WI38 (cell line): ENCODE results near the gene CNOT3.

Source experiments
- H3K4me3 ChIP-seq: 2 replicates; pipeline ENCODE4 v1.5.1; 2011; ENCODE audit warnings: low read depth, mild to moderate bottlenecking, control low read depth, low read length
- TF ChIP-seq, protein P1 (sequence below): IDR thresholded peaks from 2 replicates; pipeline ENCODE4 v1.5.1; 2012; ENCODE audit warnings: low read depth, mild to moderate bottlenecking, control low read depth, low read length

The CNOT3 gene

DNA sequence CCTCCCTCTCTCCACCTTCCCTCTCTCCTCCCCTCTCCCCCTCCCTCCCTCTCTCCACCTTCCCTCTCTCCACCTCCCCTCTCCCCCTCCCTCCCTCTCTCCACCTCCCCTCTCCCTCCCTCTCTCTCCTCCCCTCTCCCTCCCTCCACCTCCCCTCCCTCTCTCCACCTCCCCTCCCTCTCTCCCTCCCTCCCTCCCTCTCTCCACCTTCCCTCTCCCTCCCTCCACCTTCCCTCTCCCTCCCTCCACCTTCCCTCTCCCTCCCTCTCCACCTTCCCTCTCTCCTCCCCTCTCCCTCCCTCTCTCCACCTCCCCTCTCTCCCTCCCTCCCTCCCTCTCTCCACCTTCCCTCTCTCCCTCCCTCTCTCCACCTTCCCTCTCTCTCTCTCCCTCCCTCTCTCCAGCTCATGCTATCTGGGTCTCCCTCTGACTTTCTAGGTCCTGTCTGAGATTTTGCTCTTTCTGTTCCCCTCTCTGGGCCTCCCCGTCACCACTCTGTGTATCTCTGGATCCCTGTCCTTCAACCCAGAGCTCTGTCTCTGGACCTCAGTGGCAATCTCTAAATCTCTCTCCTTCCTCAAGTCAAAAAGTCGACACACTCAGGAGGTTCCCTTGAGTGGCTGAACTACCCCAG lies 3.5 kb upstream of the CNOT3 start:
- TF ChIP-seq, protein P1, sequence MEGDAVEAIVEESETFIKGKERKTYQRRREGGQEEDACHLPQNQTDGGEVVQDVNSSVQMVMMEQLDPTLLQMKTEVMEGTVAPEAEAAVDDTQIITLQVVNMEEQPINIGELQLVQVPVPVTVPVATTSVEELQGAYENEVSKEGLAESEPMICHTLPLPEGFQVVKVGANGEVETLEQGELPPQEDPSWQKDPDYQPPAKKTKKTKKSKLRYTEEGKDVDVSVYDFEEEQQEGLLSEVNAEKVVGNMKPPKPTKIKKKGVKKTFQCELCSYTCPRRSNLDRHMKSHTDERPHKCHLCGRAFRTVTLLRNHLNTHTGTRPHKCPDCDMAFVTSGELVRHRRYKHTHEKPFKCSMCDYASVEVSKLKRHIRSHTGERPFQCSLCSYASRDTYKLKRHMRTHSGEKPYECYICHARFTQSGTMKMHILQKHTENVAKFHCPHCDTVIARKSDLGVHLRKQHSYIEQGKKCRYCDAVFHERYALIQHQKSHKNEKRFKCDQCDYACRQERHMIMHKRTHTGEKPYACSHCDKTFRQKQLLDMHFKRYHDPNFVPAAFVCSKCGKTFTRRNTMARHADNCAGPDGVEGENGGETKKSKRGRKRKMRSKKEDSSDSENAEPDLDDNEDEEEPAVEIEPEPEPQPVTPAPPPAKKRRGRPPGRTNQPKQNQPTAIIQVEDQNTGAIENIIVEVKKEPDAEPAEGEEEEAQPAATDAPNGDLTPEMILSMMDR, result no peak

DNA sequence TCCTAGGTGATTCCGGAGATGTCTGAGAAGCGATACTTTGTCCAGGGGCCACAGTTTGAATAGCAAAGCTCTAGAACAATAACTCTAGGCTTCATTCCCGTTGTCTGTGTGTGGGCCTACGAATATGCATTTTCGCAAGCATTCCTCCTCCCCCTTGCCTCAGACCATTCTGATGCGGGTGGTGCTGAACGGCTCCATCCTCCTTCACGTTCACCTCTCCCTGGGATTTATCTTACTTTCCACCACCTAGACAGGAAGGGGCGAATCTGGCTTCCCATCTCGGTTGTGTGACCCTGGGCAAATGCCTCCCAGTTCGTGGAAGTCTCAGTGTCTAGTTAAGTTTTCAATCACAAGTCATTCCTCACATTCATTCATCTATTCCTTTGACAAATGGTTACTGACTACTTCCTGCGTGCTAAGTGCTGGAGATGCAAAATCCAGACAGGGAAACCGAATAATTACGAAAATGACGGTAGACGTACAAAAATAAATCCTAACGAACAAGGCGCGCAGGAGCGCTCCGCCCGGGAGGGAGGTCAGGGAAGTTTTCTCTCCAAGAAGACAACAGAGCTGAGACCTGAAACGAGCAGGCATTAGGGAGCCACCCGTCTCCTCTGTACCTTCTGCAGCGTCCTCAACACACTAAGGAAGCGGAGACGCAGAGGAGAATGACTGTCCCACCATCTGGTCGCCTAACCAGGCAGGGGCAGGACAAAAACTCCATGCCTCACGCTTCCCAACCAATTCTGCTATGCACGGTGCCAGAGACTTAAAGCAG lies 1.3 kb upstream of the CNOT3 start:
- TF ChIP-seq, protein P1, result no peak
- H3K4me3 ChIP-seq, result peak overlapping the region; percentile 73

More for the DNA sequence above, 3.5 kb upstream of the CNOT3 start:
- H3K4me3 ChIP-seq, result no peak overlapping the region

DNA sequence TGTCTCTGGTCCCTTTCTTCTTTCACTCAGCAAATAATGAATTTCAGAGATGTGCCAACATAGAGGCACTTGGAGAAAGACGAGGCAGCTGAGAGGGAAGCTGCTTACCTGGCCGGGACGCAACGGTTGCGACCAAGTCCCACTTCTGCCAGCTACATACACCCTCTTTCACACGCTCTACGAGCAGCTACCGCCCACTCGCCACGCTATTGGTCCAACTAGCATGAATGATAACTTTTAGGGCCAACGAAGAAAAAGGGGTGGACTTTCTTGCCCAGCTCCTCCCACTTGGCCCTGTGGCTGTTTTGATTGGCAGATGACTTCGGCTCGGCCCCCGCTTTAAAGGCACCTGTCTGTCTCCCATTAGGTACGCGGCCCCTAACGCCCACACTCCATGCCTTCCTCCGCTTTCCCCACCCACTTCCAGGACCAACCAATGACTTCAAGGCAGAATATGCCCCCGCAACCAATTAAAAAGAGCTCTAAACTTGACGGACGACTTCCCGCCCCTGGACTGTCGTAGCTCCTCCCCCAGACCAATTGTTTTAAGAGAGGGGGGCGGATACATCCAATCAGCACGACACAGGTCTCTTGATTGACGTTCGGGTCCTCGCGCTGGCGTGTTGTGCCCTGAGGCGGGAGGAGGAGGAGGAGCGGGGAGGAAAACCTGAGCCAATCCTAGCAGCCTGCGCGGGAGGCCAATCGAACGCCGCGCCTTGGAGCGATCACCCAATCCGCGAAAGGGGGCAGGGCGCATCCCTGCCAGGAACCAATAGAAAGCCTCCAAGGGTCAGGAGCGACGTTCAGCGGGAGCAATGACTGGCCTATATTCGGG lies 481 bp upstream of the CNOT3 start:
- TF ChIP-seq, protein P1, result no peak
- H3K4me3 ChIP-seq, result peak overlapping the region; percentile 81

DNA sequence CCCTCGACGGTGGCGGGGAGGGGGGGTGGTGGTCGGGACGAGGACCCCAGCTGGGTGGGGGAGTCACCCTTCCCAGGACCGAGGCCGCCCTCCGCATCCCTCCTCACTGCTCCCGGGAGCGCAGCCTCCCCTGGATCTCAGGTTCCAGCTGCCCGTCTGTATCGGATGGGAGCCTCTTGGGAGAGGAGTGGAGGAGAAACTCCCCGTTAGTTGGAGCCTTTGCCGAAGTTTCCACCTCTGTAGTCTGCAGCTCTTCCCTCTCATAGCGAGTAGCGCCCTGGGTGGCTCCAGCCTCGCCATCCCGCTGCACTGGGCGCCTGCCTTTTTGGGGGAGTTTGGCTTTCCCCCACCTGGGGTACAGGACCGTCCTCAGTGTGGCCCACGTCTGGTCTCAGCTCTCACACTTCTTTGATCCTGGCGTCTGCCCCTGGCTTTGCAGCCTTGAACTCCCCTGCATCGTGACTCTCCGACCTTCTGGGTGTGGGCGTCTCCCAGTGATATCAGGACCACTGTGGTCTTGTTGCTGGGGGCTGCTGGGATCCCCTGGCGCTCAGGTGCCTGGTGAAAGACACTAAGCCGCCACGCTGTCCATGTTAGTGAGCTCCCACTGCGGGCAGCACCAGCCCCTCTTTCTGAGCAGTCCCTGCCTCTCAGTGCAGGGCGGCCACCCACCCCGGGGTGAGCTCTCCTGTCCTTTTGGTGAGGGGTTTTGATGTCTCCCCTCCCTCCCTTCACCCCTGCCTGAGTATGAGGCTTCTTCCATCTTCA lies 1.1 kb downstream of the CNOT3 start:
- TF ChIP-seq, protein P1, result no peak

DNA sequence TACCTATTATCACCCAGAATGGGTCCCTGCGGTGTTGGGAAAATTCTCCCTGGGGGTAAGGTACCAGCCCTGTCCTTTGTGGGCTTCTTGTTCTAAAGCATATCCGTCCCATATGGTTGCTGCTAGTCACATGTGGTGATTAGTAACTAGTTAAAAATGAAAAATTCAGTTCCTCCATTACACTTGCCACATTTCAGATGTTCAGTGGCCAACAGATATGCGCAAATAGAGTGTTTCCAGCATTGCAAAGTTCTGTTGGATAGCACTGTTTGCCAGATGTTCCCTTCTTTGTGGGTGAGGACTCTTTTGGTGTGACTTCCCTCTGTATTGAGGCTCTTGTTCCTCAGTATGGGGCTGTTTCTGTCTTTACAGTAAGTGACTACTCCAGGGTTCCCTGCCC lies 3.8 kb downstream of the CNOT3 start:
- H3K4me3 ChIP-seq, result no peak overlapping the region
- TF ChIP-seq, protein P1, result no peak

More for the DNA sequence above, 1.1 kb downstream of the CNOT3 start:
- H3K4me3 ChIP-seq, result peak overlapping the region; percentile 81

DNA sequence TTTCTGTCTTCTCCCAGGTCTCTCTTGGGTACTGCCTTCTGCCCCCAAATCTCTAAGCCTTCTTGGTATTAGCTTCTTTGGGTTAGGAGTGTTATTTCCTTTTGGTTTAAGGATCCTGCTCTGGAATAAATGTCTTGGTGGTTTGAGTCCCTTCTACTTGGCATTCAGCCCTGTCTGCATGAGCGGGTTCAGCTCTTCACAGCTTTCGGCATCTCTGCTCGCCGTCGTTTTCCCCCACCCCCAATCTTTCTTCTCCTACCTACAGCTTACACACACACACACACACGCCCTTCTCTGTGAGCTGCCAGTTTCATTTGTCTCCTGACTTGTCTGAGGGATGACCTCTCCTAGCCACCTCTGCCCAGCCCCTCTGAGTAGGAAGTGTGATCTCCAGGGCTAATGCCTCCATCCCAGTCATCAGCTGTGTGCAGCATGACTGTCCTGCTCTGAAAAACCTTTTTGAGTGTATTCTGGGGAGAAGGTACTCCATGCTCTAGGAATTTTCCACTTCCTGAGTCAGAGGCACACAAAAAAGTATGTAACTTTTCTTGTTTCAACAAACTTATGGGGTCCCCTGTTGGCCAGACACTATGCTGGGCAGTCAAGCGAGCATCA lies 4.7 kb downstream of the CNOT3 start:
- H3K4me3 ChIP-seq, result no peak overlapping the region
- TF ChIP-seq, protein P1, result no peak
